Suppressor macrophage treated with lipopolysaccharide for 4 hours (primary cell): ENCODE results near the gene NEUROD1.

Experiments
- DNase-seq: peaks from one replicate; pipeline ENCODE4 v3.0.0-alpha.2; 2020

Gene NEUROD1

DNA sequence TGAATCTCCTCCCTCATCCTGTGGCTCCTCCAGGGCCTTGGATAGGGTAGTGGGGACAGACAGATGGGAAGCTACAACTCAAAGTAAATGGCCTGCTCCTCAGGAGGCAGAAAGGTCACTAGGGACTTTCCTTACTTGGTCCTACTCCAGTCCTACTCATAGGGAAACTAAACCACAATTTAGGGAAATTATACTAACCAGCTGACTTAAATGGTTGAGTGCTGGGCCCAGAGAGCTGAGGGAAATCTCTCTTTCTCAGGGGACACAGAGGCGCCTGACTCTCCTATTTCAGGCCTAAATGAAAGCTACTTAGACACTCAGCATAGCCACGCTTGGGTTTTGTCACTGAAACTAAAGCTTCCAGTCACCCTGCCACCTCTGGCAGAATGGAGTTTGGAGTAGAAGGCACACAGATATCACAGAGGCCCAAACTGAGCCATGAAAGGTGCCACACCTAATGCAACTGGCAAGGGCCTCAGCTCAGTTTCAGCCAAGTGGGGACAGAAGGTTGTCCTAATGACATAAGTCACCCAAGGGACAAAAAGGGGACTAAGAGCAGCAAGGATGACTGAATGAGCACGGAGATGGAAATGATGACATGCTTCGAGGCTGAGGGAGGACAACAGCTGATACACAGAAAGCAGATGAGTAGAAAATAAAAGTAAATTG lies 47.5 kb downstream of the NEUROD1 start:
- peak; percentile 67 for DNase-seq

DNA sequence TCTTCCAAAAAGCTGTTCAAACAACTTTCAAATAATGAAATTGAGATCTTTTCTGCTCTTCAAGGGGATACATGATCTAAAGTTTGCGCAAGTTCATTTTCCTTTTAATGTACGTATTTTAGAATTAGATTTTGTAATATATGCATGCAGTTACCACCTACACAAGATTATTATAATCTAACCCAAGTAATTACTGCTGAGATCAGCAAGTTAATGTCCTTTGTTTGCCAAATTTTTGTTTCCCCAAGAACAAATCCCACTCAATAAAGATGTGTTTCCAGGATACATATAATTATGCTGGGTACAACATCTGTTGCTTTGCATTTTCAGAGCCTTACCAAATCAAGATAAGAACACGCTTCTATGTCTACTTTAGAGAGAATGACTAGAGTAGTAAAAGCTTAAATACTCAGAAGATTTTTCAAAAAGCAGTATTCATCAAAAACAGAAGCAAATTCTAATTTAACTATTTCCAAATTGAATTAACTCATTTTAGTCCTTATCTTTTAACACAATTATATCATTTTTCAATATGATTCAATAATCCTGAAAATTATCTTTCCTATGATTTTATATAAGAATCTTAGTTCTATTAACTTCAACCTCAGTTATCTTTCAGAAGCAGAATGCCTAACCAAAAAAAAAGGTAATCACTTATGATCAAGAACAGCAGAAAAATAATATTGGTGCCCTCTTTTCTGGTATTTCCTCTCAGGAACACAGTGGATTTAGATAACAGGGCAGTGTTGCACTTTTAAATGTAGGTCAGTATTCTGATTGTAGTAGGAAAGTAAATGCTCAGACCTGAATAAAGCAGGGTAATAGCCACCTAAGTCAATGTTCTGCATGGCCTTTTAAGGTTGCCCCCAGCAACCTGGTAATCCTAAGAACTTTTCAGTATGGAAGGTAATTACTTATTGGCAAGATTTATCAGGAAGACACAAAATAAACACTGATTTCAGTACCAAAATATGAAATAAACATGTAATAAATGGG lies 51.4 kb downstream of the NEUROD1 start:
- DNase-seq: no peak

DNA sequence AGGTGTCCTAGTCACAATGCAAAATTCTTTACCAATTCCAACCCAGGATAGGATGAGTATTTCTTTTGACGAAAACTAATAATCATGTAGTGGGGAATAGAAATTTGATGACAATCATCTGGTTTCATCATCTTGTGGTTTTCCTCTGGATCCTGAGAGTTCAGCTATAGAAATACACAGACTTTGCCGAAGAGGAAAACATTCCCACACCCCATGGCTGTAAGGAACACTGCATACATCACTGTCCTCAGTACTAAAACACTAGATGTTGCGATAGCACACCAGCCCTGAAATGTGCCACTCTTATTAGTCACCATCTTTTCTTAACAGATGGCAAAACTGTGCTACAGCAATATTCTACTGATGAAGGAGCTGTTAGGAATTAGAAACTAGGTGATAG lies 52.8 kb downstream of the NEUROD1 start:
- peak; percentile 60 for DNase-seq

DNA sequence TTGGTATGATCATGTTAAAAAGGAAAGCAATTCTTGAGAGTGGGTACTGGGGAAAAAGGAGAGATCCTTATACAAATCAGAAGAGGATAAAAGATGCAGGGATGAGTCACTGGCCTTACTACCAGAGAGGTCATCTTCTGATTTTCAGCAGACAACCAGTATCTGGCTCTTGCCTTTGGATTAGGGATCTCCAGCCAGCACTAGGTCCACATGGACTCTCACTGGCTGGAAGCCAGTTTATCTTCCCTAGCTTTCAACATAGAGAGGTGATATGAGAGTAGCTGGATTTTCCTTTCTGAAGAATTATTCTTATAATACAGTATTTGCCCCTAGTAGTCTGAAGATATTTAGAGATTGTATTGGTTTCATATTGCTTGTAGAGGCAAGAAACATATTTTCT lies 53.6 kb downstream of the NEUROD1 start:
- no peak for DNase-seq
